HepG2 (cell line): ENCODE data around the gene SDK1. TPM values are rescaled to one million over a fixed set of nuclear protein-coding genes. Genes with fewer than 3 reads are reported as not detected.

ENCODE experiments used
- ATAC-seq: fragments of 200-7000 bp; cut with Tn5 transposase; 3 replicates; pipeline ENCODE4 v1.9.1; 2020; ENCODE audit warnings: mild to moderate bottlenecking, moderate library complexity
- BruUV-seq: library from RNA; stranded (reverse); fragments of 400-500 nt; replicated peaks from 2 replicates; lab custom pipeline; 2021; lab: Mats Ljungman, UMichigan
- CTCF ChIA-PET: fragments of 300-600 bp; formaldehyde crosslinking; extraction: SDS; loops from one replicate; lab custom pipeline; 2021; ENCODE audit warnings: low total read pairs, inconsistent platforms, low intra/inter-chr PET ratio; lab: Yijun Ruan, JAX
- POLR2A ChIA-PET: fragments of 350-600 bp; sonication (Branson Sonifier 250); formaldehyde crosslinking; loops from one replicate; lab custom pipeline; 2020; ENCODE audit warnings: antibody characterized with exemption, inconsistent platforms; lab: Yijun Ruan, JAX
- DNase-seq: peaks from one replicate; pipeline ENCODE4 v3.0.0-alpha.2; 2015; ENCODE audit warnings: low spot score
- FAIRE-seq: peaks from 3 replicates; lab custom pipeline; 2011; peaks lifted over from hg19 to GRCh38; lab: Jason Lieb, UNC
- H2AFZ ChIP-seq: one replicate; pipeline ENCODE4 v1.6.1; 2011; ENCODE audit warnings: low read length, inconsistent platforms
- H3K27ac ChIP-seq: fragments of 300-600 bp; 3 replicates; pipeline ENCODE4 v1.8.0; 2011; ENCODE audit warnings: mixed run types, mild to moderate bottlenecking, mixed read lengths, low read length, inconsistent platforms; ENCODE audit not compliant: insufficient read depth; ENCODE audit errors: extremely low read length
- H3K27me3 ChIP-seq, 2 experiments: fragments of 200-600 bp in 1 of 2; 2 replicates in 1 of 2; 3 replicates in 1 of 2; pipeline versions ENCODE4 v1.6.0 to v1.8.0; 2011; ENCODE audit warnings: low read length in 2 of 2, mild to moderate bottlenecking in 2 of 2, moderate library complexity in 2 of 2, inconsistent platforms in 1 of 2; ENCODE audit not compliant: insufficient read depth in 2 of 2, control insufficient read depth in 1 of 2
- H3K36me3 ChIP-seq, 2 experiments: fragments of 200-600 bp in 1 of 2; replicated peaks in 1 of 2; 2 replicates in 1 of 2; 3 replicates in 1 of 2; pipeline versions ENCODE4 v1.5.1 to v1.8.0; 2011; ENCODE audit warnings: low read length in 2 of 2, inconsistent platforms in 1 of 2; ENCODE audit not compliant: insufficient read depth in 2 of 2, control insufficient read depth in 1 of 2
- H3K4me1 ChIP-seq: 2 replicates; pipeline ENCODE4 v1.5.1; 2012; ENCODE audit warnings: low read length, inconsistent platforms; ENCODE audit not compliant: insufficient read depth
- H3K4me2 ChIP-seq: 2 replicates; pipeline ENCODE4 v1.6.0; 2011; ENCODE audit warnings: low read depth, low read length, inconsistent platforms
- H3K4me3 ChIP-seq, 3 experiments: fragments of 200-600 bp in 1 of 3; sonication (generic), shearing (Covaris generic) in 1 of 3; replicated peaks in 1 of 3; 2 replicates each; pipeline ENCODE4 v1.5.1; 2011 to 2016; ENCODE audit warnings: low read length in 3 of 3, inconsistent platforms in 2 of 3, low read depth in 2 of 3, mild to moderate bottlenecking in 2 of 3, control low read depth in 1 of 3, mixed read lengths in 1 of 3; ENCODE audit not compliant: insufficient read depth in 1 of 3
- H3K79me2 ChIP-seq: one replicate; pipeline ENCODE4 v1.6.1; 2011; ENCODE audit warnings: low read length, inconsistent platforms; ENCODE audit not compliant: insufficient read depth
- H3K9ac ChIP-seq: 2 replicates; pipeline ENCODE4 v1.6.0; 2011; ENCODE audit warnings: mild to moderate bottlenecking, low read depth, low read length, inconsistent platforms; ENCODE audit not compliant: insufficient read depth
- H3K9me3 ChIP-seq: 2 replicates; pipeline ENCODE4 v1.5.1; 2012; ENCODE audit warnings: mild to moderate bottlenecking, low read length
- H4K20me1 ChIP-seq: 2 replicates; pipeline ENCODE4 v1.6.0; 2011; ENCODE audit warnings: inconsistent platforms, mild to moderate bottlenecking, low read length, moderate library complexity; ENCODE audit not compliant: insufficient read depth
- GABPA ChIP-seq, 2 experiments: IDR thresholded peaks; 2 replicates each; pipeline ENCODE4 v1.6.1; 2011 to 2016; ENCODE audit warnings: low read depth in 2 of 2, low read length in 1 of 2, missing biosample characterization in 1 of 2, missing genetic modification characterization in 1 of 2
- GLI4 ChIP-seq: sonication (generic); formaldehyde crosslinking; IDR thresholded peaks from 2 replicates; pipeline ENCODE4 v1.5.1; 2020; ENCODE audit warnings: missing genetic modification reagents, mild to moderate bottlenecking, moderate library complexity, borderline replicate concordance
- IKZF5 ChIP-seq: IDR thresholded peaks from 2 replicates; pipeline ENCODE4 v1.6.1; 2018; ENCODE audit warnings: missing genetic modification reagents, mild to moderate bottlenecking, missing compliant biosample characterization
- REST ChIP-seq, 2 experiments: IDR thresholded peaks; 2 replicates each; pipeline ENCODE4 v1.6.1; 2011 to 2012; ENCODE audit warnings: low read length in 2 of 2, borderline replicate concordance in 1 of 2, low read depth in 1 of 2, mild to moderate bottlenecking in 1 of 2, moderate library complexity in 1 of 2
- RFX1 ChIP-seq: fragments of 450-650 bp; IDR thresholded peaks from 2 replicates; pipeline ENCODE4 v1.6.1; 2017
- SYNCRIP ChIP-seq: fragments of 200-400 bp; formaldehyde crosslinking; IDR thresholded peaks from 2 replicates; pipeline ENCODE4 v1.6.1; 2018; ENCODE audit warnings: mild to moderate bottlenecking, low read depth, low read length; ENCODE audit not compliant: insufficient read depth
- THRA ChIP-seq: sonication (generic); formaldehyde crosslinking; IDR thresholded peaks from 2 replicates; pipeline ENCODE4 v1.4.0; 2020; ENCODE audit warnings: missing genetic modification reagents, borderline replicate concordance
- ZNF232 ChIP-seq: sonication (generic); formaldehyde crosslinking; IDR thresholded peaks from 2 replicates; pipeline ENCODE4 v1.4.0; 2020; ENCODE audit warnings: missing genetic modification reagents, borderline replicate concordance
- ZNF678 ChIP-seq: sonication (generic); formaldehyde crosslinking; IDR thresholded peaks from 2 replicates; pipeline ENCODE4 v1.4.0; 2020; ENCODE audit warnings: mild to moderate bottlenecking, missing genetic modification reagents
- WGBS: methylation state at CpG from one replicate; pipeline ENCODE4 v1.1.6; 2017; ENCODE audit warnings: low lambda C conversion rate; 5-methylcytosine and 5-hydroxymethylcytosine counted together
- in situ Hi-C: cut with HindIII; loops from 2 replicates; pipeline ENCODE4 v1.10.0; 2017; ENCODE audit warnings: low pct_unique_long_range_greater_than_20kb; ENCODE audit not compliant: extremely low pct_ligation_motif_present
- intact Hi-C: fragments of 100-400 bp; cut with micrococcal nuclease; formaldehyde crosslinking; loops from one replicate; pipeline ENCODE4 v1.10.0; 2022; ENCODE audit not compliant: unreplicated experiment
- polyA plus RNA-seq, 8 experiments: library from polyadenylated mRNA; depleted of rRNA in 3 of 8; stranded (reverse) in 7 of 8; unstranded in 1 of 8; fragments of >200 nt; fragmentation: Illumina TruSeq in 4 of 8; extraction: Trizol in 4 of 8; gene quantifications; 2 replicates each; pipeline versions ENCODE4 v1.2.1 to v1.2.3, GENCODE V29; 2011 to 2016; ENCODE audit warnings: low read depth in 4 of 8, missing spikeins in 1 of 8, mixed read lengths in 1 of 8; ENCODE audit not compliant: insufficient read depth in 1 of 8
- total RNA-seq, 5 experiments: library from RNA; depleted of rRNA; stranded (reverse); fragments of >200 nt; fragmentation: Illumina TruSeq; extraction: Trizol; gene quantifications; 2 replicates each; pipeline ENCODE4 v1.2.3, GENCODE V29; 2016; ENCODE audit warnings: low read depth in 1 of 5
- TF ChIP-seq, protein P1 (sequence below): sonication (generic); formaldehyde crosslinking; IDR thresholded peaks from 2 replicates; pipeline ENCODE4 v1.4.0; 2020; ENCODE audit warnings: missing genetic modification reagents
- TF ChIP-seq, protein P2 (sequence below): sonication (generic); formaldehyde crosslinking; IDR thresholded peaks from 2 replicates; pipeline ENCODE4 v1.8.1; 2023; ENCODE audit warnings: mild to moderate bottlenecking, missing genetic modification reagents

The SDK1 gene
- total and polyA plus RNA-seq, 2 of the 13 experiments (the other 11 are each of a cell fraction or from before 2014, with no cell fraction given): 0.35 to 2.4 TPM

DNA sequence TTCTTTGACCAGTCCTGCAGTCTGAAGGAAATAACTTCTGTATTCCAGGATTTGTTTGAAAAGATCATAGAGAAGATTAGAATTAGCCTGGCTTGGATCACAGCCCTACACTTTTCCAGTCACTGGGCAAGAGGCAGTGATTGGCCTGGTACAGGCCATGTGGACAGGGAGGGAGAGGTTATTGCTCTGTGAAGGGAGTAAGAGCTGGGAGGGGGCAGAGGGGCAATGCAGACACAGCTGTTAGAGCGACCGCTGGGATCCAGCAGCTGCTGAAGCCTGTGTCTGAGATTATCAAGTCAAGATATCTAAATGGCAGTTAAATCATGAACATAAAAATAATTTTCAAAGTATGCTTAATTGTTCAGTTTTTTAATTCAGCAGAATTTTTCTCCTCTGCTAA, 257.3 kb downstream of the SDK1 start:
- Histone ChIP-seq H3K9me3 (no peaks in the 10 kb centered on the region), H4K20me1 (no peaks in the 10 kb centered on the region), H3K9ac (no peak overlapping the region), H3K36me3 (no peaks in the 10 kb centered on the region), H3K27ac (no peak overlapping the region), H3K79me2 (no peaks in the 10 kb centered on the region), H2AFZ (no peak overlapping the region), H3K4me1 (no peaks in the 10 kb centered on the region), H3K4me2 (no peak overlapping the region), H3K27me3 (no peaks in the 10 kb centered on the region), H3K4me3 (no peak overlapping the region)
- BruUV-seq: no TSS peak
- DNase-seq (no peak), FAIRE-seq (no peak), ATAC-seq (no peak)
- intact Hi-C loops: no loop called here
- WGBS: 95% methylated on average over 2 of the region's 2 CpGs
- in situ Hi-C loops: no loop called here
- CTCF ChIA-PET: no interaction called here
- POLR2A ChIA-PET: no interaction called here
- TF ChIP-seq IKZF5 (CRISPR knock-in tag) (no peak), RFX1 (no peak), GABPA (IDR thresholded peaks at IDR 0.05; ENCODE audit: low read depth, low read length) (no peak), GABPA (CRISPR knock-in tag; IDR thresholded peaks at IDR 0.05; ENCODE audit: low read depth) (no peak), ZNF232 (CRISPR knock-in tag) (no peak), THRA (CRISPR knock-in tag) (no peak), ZNF678 (no peak), SYNCRIP (no peak), REST (IDR thresholded peaks at IDR 0.05; ENCODE audit: borderline replicate concordance in 1 of 2, low read depth in 1 of 2, low read length in 2 of 2) (no peak), GLI4 (CRISPR knock-in tag) (no peak)
- TF ChIP-seq, protein P1, sequence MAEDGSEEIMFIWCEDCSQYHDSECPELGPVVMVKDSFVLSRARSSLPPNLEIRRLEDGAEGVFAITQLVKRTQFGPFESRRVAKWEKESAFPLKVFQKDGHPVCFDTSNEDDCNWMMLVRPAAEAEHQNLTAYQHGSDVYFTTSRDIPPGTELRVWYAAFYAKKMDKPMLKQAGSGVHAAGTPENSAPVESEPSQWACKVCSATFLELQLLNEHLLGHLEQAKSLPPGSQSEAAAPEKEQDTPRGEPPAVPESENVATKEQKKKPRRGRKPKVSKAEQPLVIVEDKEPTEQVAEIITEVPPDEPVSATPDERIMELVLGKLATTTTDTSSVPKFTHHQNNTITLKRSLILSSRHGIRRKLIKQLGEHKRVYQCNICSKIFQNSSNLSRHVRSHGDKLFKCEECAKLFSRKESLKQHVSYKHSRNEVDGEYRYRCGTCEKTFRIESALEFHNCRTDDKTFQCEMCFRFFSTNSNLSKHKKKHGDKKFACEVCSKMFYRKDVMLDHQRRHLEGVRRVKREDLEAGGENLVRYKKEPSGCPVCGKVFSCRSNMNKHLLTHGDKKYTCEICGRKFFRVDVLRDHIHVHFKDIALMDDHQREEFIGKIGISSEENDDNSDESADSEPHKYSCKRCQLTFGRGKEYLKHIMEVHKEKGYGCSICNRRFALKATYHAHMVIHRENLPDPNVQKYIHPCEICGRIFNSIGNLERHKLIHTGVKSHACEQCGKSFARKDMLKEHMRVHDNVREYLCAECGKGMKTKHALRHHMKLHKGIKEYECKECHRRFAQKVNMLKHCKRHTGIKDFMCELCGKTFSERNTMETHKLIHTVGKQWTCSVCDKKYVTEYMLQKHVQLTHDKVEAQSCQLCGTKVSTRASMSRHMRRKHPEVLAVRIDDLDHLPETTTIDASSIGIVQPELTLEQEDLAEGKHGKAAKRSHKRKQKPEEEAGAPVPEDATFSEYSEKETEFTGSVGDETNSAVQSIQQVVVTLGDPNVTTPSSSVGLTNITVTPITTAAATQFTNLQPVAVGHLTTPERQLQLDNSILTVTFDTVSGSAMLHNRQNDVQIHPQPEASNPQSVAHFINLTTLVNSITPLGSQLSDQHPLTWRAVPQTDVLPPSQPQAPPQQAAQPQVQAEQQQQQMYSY (CRISPR knock-in tag): no peak
- TF ChIP-seq, protein P2, sequence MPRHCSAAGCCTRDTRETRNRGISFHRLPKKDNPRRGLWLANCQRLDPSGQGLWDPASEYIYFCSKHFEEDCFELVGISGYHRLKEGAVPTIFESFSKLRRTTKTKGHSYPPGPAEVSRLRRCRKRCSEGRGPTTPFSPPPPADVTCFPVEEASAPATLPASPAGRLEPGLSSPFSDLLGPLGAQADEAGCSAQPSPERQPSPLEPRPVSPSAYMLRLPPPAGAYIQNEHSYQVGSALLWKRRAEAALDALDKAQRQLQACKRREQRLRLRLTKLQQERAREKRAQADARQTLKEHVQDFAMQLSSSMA (CRISPR knock-in tag): no peak
